GM13976 (cell line): ENCODE measurements around the gene TNFSF15.

Experiments
- DNase-seq: peaks from one replicate; pipeline ENCODE4 v3.0.0; 2012; ENCODE audit warnings: low spot score
- CTCF ChIP-seq: IDR thresholded peaks from 2 replicates; pipeline ENCODE4 v1.5.1; 2012; ENCODE audit warnings: borderline replicate concordance, mild to moderate bottlenecking; ENCODE audit not compliant: insufficient read depth; ENCODE audit errors: extremely low read depth, missing control alignments, control extremely low read depth
- in situ Hi-C: fragments of 300-500 bp; cut with MboI; formaldehyde crosslinking; loops from one replicate; pipeline ENCODE4 v1.12.0; 2022; ENCODE audit warnings: low sequenced_read_pairs, mixed read lengths, inconsistent platforms; ENCODE audit not compliant: unreplicated experiment

The TNFSF15 gene

GRCh38 chr9:114805670-114806525, at the start of gene TNFSF15:
TSS of gene TNFSF15 (minus strand) at chr9:114806039. CDS start at chr9:114806012, 27 bp downstream.
- peak; percentile 29 for DNase-seq
- no peak for TF ChIP-seq CTCF
- in situ Hi-C loops = no loop called here

- in situ Hi-C loops = no loop called here
- TF ChIP-seq CTCF = no peak
- DNase-seq = no peak
These were observed 49.6 kb upstream of the TNFSF15 start for GRCh38 chr9:114855488-114855887.

- in situ Hi-C loops = no loop called here
- no peak for TF ChIP-seq CTCF
- DNase-seq = no peak
These were observed 49.0 kb upstream of the TNFSF15 start for GRCh38 chr9:114854736-114855355.

GRCh38 chr9:114853071-114853855, 47.4 kb upstream of the TNFSF15 start:
- in situ Hi-C loops = no loop called here
- no peak for TF ChIP-seq CTCF
- DNase-seq = no peak

- in situ Hi-C loops = no loop called here
- no peak for TF ChIP-seq CTCF
- DNase-seq = no peak
These were observed 46.3 kb upstream of the TNFSF15 start for GRCh38 chr9:114852050-114852594.

- in situ Hi-C loops = no loop called here
- DNase-seq = no peak
- no peak for TF ChIP-seq CTCF
These were observed 45.5 kb upstream of the TNFSF15 start for GRCh38 chr9:114851306-114851705.
